ENCODE results near the gene S100A2.

S100A2 gene

DNA sequence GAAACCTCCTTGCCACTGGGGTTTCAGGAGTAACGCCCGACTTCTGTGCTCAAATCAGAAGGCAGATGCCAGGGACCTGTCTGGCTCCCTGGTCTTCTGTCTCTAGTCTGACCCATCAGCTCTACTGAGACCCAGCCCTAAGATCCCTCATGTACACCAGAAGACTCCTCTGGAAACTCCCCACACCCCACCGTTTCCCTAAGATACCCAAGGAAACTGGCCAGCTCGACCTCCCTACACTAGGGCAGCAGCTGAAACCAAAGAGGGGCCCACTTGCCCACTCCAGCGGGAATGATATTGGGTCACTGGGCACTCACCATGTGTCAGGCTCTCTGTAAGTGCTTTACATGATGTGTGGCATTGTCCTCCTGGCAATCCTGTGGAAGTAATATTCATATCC lies 47.8 kb upstream of the S100A2 start:
- DNase-seq, result no peak
- Histone ChIP-seq H4K91ac (ENCODE audit: low read length) (peak overlapping the region; percentile 23), H3K36me3 (ENCODE audit: control insufficient read depth in 1 of 2, insufficient read depth in 2 of 2, low read depth in 1 of 2, low read length in 2 of 2) (peaks cover 6 to 12% of the 10 kb centered on the region in 2 experiments), H2BK12ac (ENCODE audit: low read length in 2 of 2) (peak overlapping the region in 1 of 2 experiments; percentile 47), H3K4me3 (ENCODE audit: insufficient read depth in 1 of 2, low read depth in 1 of 2, low read length in 2 of 2) (peak overlapping the region; percentile 10 to 98), H2AFZ (ENCODE audit: low read depth, low read length) (no peak overlapping the region), H2AK5ac (ENCODE audit: low read length, severe bottlenecking) (peak overlapping the region; percentile 96), H3K14ac (ENCODE audit: low read length in 2 of 2) (no peak overlapping the region), H3K27ac (ENCODE audit: low read length, poor library complexity, severe bottlenecking) (peak overlapping the region; percentile 95), H3K18ac (ENCODE audit: low read depth in 1 of 2, low read length in 2 of 2) (peak overlapping the region in 1 of 2 experiments; percentile 42), H3K4ac (ENCODE audit: low read depth in 1 of 2, low read length in 2 of 2) (no peak overlapping the region), H3K23ac (ENCODE audit: low read length in 2 of 2) (no peak overlapping the region), H3K9ac (ENCODE audit: low read length) (peak overlapping the region; percentile 98), H3K4me2 (ENCODE audit: low read length, poor library complexity, severe bottlenecking) (peak overlapping the region; percentile 61), H2BK5ac (ENCODE audit: low read depth, low read length, poor library complexity, severe bottlenecking) (peak overlapping the region; percentile 93), H3K4me1 (ENCODE audit: control insufficient read depth, insufficient read depth, low read depth, low read length) (peaks cover 45% of the 10 kb centered on the region), H4K8ac (ENCODE audit: low read length) (no peak overlapping the region), H3K9me3 (ENCODE audit: control insufficient read depth, low read length) (no peaks in the 10 kb centered on the region), H3K27me3 (ENCODE audit: control insufficient read depth in 1 of 2, insufficient read depth in 1 of 2, low read length in 2 of 2) (no peaks in the 10 kb centered on the region), H2BK15ac (ENCODE audit: low read depth, poor library complexity, severe bottlenecking) (peak overlapping the region; percentile 62), H3K79me1 (replicated peaks; ENCODE audit: low read length, poor library complexity, severe bottlenecking) (no peaks in the 10 kb centered on the region), H2BK120ac (ENCODE audit: low read depth, low read length) (peak overlapping the region; percentile 81)
- 89% methylated on average over 5 of the region's 5 CpGs for WGBS

DNA sequence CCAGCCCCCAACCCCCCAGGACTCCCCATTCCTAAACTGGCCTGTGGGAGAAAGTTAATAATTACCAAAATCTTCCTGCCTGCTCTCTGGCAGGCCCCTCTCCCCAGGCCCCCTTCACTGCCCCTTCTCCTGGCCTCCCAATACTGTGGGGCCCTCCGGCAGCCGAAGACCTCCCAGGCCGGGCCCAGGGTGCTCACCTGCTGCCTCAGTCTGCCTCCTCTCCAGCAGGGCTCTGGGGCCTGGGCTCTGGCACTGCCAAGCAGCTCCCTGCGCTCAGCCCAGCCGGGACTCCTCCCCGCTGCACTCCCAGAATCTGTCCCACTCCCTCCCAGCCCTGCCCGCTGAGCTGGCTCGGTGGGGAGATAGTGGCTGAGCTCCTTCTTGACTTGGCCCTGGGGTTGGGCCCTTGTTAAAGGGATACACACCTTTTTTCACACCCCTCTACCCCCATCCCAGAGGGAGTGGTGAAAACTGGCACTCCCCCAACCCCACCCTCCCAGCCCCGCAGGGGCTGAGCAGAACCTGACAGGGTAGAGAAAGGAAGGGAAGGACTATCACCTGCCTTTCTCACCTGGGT lies 47.2 kb upstream of the S100A2 start, which contains the start of gene S100A16:
Gene S100A16 (minus strand): TSS at position 383 of the 577 bp plus-strand sequence. CDS start 4,986 bp downstream, outside the sequence.
- Histone ChIP-seq H2AK5ac (ENCODE audit: low read length, severe bottlenecking) (peak within 1 kb of the TSS; percentile 98), H4K91ac (ENCODE audit: low read length) (peak within 1 kb of the TSS; percentile 66), H2AFZ (ENCODE audit: low read depth, low read length) (no peak within 1 kb of the TSS), H3K14ac (ENCODE audit: low read length in 2 of 2) (no peak within 1 kb of the TSS), H2BK12ac (ENCODE audit: low read length in 2 of 2) (peak within 1 kb of the TSS; percentile 1 to 47), H3K18ac (ENCODE audit: low read depth in 1 of 2, low read length in 2 of 2) (peak within 1 kb of the TSS; percentile 42 to 80), H3K27ac (ENCODE audit: low read length, poor library complexity, severe bottlenecking) (peak within 1 kb of the TSS; percentile 95), H3K27me3 (ENCODE audit: control insufficient read depth in 1 of 2, insufficient read depth in 1 of 2, low read length in 2 of 2) (no peaks in the 10 kb centered on the region), H3K36me3 (ENCODE audit: control insufficient read depth in 1 of 2, insufficient read depth in 2 of 2, low read depth in 1 of 2, low read length in 2 of 2) (peaks cover 7 to 12% of the 10 kb centered on the region in 2 experiments), H3K9me3 (ENCODE audit: control insufficient read depth, low read length) (no peaks in the 10 kb centered on the region), H4K8ac (ENCODE audit: low read length) (peak within 1 kb of the TSS; percentile 65), H3K4ac (ENCODE audit: low read depth in 1 of 2, low read length in 2 of 2) (peak within 1 kb of the TSS; percentile 63 to 83), H2BK15ac (ENCODE audit: low read depth, poor library complexity, severe bottlenecking) (peak within 1 kb of the TSS; percentile 73), H3K4me2 (ENCODE audit: low read length, poor library complexity, severe bottlenecking) (peak within 1 kb of the TSS; percentile 76), H3K79me1 (replicated peaks; ENCODE audit: low read length, poor library complexity, severe bottlenecking) (no peaks in the 10 kb centered on the region), H2BK5ac (ENCODE audit: low read depth, low read length, poor library complexity, severe bottlenecking) (peak within 1 kb of the TSS; percentile 93), H2BK120ac (ENCODE audit: low read depth, low read length) (peak within 1 kb of the TSS; percentile 81), H3K9ac (ENCODE audit: low read length) (peak within 1 kb of the TSS; percentile 98), H3K23ac (ENCODE audit: low read length in 2 of 2) (no peak within 1 kb of the TSS), H3K4me1 (ENCODE audit: control insufficient read depth, insufficient read depth, low read depth, low read length) (peaks cover 51% of the 10 kb centered on the region), H3K4me3 (ENCODE audit: insufficient read depth in 1 of 2, low read depth in 1 of 2, low read length in 2 of 2) (peak within 1 kb of the TSS; percentile 67 to 98)
- peak; percentile 44 for DNase-seq
- WGBS, result 33% methylated on average over 5 of the region's 9 CpGs

DNA sequence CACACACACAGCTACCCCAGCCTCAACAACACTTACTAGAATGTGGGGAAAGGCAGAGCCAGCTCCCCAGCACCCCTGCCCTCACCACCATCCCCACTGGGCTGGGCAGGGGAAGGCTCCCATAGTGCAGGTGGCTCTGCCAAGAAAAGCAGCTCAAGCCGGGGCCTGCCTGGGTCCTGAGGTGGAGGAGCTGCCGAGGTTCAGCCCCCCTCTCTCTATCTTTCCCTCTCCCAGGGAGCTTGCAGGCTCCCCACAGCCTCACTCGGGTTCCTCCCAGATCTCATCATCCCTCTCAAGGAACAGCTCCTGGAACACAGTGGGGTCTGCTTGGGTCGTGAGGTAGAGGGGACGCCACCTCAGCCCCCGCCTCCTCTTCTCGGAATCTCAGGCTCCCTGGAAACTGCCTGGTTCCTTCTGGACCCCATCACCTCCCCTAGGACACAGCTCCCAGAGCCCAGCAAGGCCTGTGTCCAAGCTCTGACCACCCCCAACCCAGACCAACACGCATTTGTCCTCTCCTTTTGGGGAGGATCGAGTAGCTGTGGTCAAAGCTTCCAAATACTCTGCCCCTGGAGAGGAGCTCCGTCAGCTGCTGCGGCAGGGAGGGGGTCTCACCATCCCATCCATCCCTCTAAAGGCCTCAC lies 46.6 kb upstream of the S100A2 start:
- peak overlapping the region; percentile 24 to 80 for H3K18ac ChIP-seq (ENCODE audit: low read depth in 1 of 2, low read length in 2 of 2)
- H3K4me2 ChIP-seq (ENCODE audit: low read length, poor library complexity, severe bottlenecking), result peak overlapping the region; percentile 76
- H4K91ac ChIP-seq (ENCODE audit: low read length), result peak overlapping the region; percentile 66
- peak overlapping the region; percentile 67 to 98 for H3K4me3 ChIP-seq (ENCODE audit: insufficient read depth in 1 of 2, low read depth in 1 of 2, low read length in 2 of 2)
- H3K4me1 ChIP-seq (ENCODE audit: control insufficient read depth, insufficient read depth, low read depth, low read length), result peaks cover 54% of the 10 kb centered on the region
- H2AFZ ChIP-seq (ENCODE audit: low read depth, low read length), result no peak overlapping the region
- peak overlapping the region; percentile 65 for H4K8ac ChIP-seq (ENCODE audit: low read length)
- no peak for DNase-seq
- H3K9ac ChIP-seq (ENCODE audit: low read length), result peak overlapping the region; percentile 98
- peak overlapping the region; percentile 0 to 1 for H2BK12ac ChIP-seq (ENCODE audit: low read length in 2 of 2)
- peaks cover 13 to 17% of the 10 kb centered on the region in 2 experiments for H3K36me3 ChIP-seq (ENCODE audit: control insufficient read depth in 1 of 2, insufficient read depth in 2 of 2, low read depth in 1 of 2, low read length in 2 of 2)
- no peak overlapping the region for H3K23ac ChIP-seq (ENCODE audit: low read length in 2 of 2)
- H3K79me1 ChIP-seq (replicated peaks; ENCODE audit: low read length, poor library complexity, severe bottlenecking), result peaks cover 4% of the 10 kb centered on the region
- peak overlapping the region; percentile 93 for H2BK5ac ChIP-seq (ENCODE audit: low read depth, low read length, poor library complexity, severe bottlenecking)
- peak overlapping the region; percentile 81 for H2BK120ac ChIP-seq (ENCODE audit: low read depth, low read length)
- 77% methylated on average over 11 of the region's 11 CpGs for WGBS
- no peaks in the 10 kb centered on the region for H3K9me3 ChIP-seq (ENCODE audit: control insufficient read depth, low read length)
- H3K4ac ChIP-seq (ENCODE audit: low read depth in 1 of 2, low read length in 2 of 2), result peak overlapping the region; percentile 63 to 83
- no peaks in the 10 kb centered on the region for H3K27me3 ChIP-seq (ENCODE audit: control insufficient read depth in 1 of 2, insufficient read depth in 1 of 2, low read length in 2 of 2)
- peak overlapping the region; percentile 98 for H2AK5ac ChIP-seq (ENCODE audit: low read length, severe bottlenecking)
- H2BK15ac ChIP-seq (ENCODE audit: low read depth, poor library complexity, severe bottlenecking), result peak overlapping the region; percentile 73
- H3K14ac ChIP-seq (ENCODE audit: low read length in 2 of 2), result no peak overlapping the region
- peak overlapping the region; percentile 95 for H3K27ac ChIP-seq (ENCODE audit: low read length, poor library complexity, severe bottlenecking)

DNA sequence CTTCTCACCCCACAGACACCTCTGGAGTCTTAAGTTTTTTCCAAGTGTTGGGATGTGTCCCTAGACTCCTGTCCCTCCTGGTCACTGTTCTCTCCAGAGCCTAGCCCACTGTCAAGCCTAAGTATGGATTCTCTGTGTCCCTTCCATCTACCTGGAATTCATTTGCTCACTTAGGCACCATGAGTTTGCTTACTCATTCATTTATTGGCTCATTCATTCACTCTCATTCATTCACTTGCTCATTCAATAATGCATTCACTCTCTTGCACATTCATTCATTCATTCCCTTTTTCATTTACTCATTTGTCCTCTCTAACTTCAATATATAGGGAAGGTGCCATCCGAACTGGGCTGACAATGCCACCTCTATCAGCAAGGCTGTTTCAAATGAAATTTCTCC lies 45.7 kb upstream of the S100A2 start:
- Histone ChIP-seq H2BK120ac (ENCODE audit: low read depth, low read length) (no peak overlapping the region), H2AFZ (ENCODE audit: low read depth, low read length) (no peak overlapping the region), H3K4me3 (ENCODE audit: insufficient read depth in 1 of 2, low read depth in 1 of 2, low read length in 2 of 2) (peak overlapping the region; percentile 67 to 98), H4K8ac (ENCODE audit: low read length) (no peak overlapping the region), H2BK15ac (ENCODE audit: low read depth, poor library complexity, severe bottlenecking) (no peak overlapping the region), H3K9ac (ENCODE audit: low read length) (peak overlapping the region; percentile 98), H3K14ac (ENCODE audit: low read length in 2 of 2) (no peak overlapping the region), H3K4ac (ENCODE audit: low read depth in 1 of 2, low read length in 2 of 2) (no peak overlapping the region), H3K27ac (ENCODE audit: low read length, poor library complexity, severe bottlenecking) (peak overlapping the region; percentile 95), H3K9me3 (ENCODE audit: control insufficient read depth, low read length) (no peaks in the 10 kb centered on the region), H3K79me1 (replicated peaks; ENCODE audit: low read length, poor library complexity, severe bottlenecking) (peaks cover 10% of the 10 kb centered on the region), H3K4me1 (ENCODE audit: control insufficient read depth, insufficient read depth, low read depth, low read length) (peaks cover 54% of the 10 kb centered on the region), H2AK5ac (ENCODE audit: low read length, severe bottlenecking) (peak overlapping the region; percentile 48), H3K4me2 (ENCODE audit: low read length, poor library complexity, severe bottlenecking) (peak overlapping the region; percentile 76), H3K27me3 (ENCODE audit: control insufficient read depth in 1 of 2, insufficient read depth in 1 of 2, low read length in 2 of 2) (no peaks in the 10 kb centered on the region), H2BK12ac (ENCODE audit: low read length in 2 of 2) (no peak overlapping the region), H2BK5ac (ENCODE audit: low read depth, low read length, poor library complexity, severe bottlenecking) (peak overlapping the region; percentile 51), H4K91ac (ENCODE audit: low read length) (no peak overlapping the region), H3K36me3 (ENCODE audit: control insufficient read depth in 1 of 2, insufficient read depth in 2 of 2, low read depth in 1 of 2, low read length in 2 of 2) (peaks cover 22 to 25% of the 10 kb centered on the region in 2 experiments), H3K18ac (ENCODE audit: low read depth in 1 of 2, low read length in 2 of 2) (no peak overlapping the region), H3K23ac (ENCODE audit: low read length in 2 of 2) (no peak overlapping the region)
- no peak for DNase-seq
- WGBS, result 95% methylated on average over 1 of the region's 1 CpG
